ENCODE measurements around the gene PTPRQ. TPM values are rescaled to one million over a fixed set of nuclear protein-coding genes. Genes with fewer than 3 reads are reported as not detected.

PTPRQ gene
- polyA plus RNA-seq, 1 donor (not counting 4 experiments of a cell fraction or from before 2014, with no cell fraction given): 0.01 TPM

DNA sequence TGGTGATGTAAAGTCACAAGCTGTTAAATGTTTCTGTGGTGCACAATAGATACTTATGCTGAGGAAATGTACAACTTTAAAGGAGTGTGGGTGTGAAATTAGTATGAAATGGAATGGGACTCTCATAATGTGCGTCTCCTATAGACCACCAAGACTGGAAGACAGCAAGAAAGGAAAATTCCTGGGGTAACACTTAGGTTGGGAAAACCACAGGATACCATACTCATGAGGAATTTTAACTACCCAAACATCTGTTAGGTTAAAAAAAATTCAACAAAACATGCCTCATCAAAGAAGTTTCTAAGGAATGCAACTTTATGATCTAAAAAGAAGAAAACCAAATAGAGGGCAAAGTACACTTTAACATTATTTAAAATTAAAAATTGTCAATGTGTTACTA, 149.7 kb downstream of the PTPRQ start:
- FAIRE-seq: peak; percentile 69
- Histone ChIP-seq H2AFZ (ENCODE audit: control insufficient read depth, low read length) (peak overlapping the region; percentile 3), H3K4me3 (ENCODE audit: control insufficient read depth in 2 of 3, extremely low read depth in 1 of 3, insufficient read depth in 2 of 3, low read depth in 1 of 3, low read length in 3 of 3) (no peak overlapping the region), H3K36me3 (ENCODE audit: control insufficient read depth in 2 of 2, extremely low read depth in 1 of 2, insufficient read depth in 2 of 2, low read length in 2 of 2) (no peaks in the 10 kb centered on the region), H3K27ac (ENCODE audit: control insufficient read depth, insufficient read depth, low read length) (no peak overlapping the region), H3K9ac (ENCODE audit: control insufficient read depth, extremely low read depth, insufficient read depth, low read length) (no peak overlapping the region), H3K9me1 (ENCODE audit: control insufficient read depth, extremely low read depth, insufficient read depth, low read length) (no peaks in the 10 kb centered on the region), H3K4me2 (ENCODE audit: control insufficient read depth, extremely low read depth, insufficient read depth, low read depth, low read length) (no peak overlapping the region), H3K79me2 (ENCODE audit: control insufficient read depth, insufficient read depth, low read length) (no peaks in the 10 kb centered on the region), H3K9me3 (ENCODE audit: control insufficient read depth, low read depth, low read length) (no peaks in the 10 kb centered on the region), H3K4me1 (ENCODE audit: control insufficient read depth, extremely low read depth, insufficient read depth, low read length) (no peaks in the 10 kb centered on the region), H3K27me3 (ENCODE audit: control insufficient read depth, extremely low read depth, insufficient read depth, low read length) (no peaks in the 10 kb centered on the region), H4K20me1 (ENCODE audit: control insufficient read depth, extremely low read depth, insufficient read depth, low read length) (no peaks in the 10 kb centered on the region)
- no peak for DNase-seq (ENCODE audit: low read depth, low spot score)
- dilution Hi-C loops (cut with MboI; ENCODE audit: extremely low pct_ligation_motif_present, low sequenced_read_pairs): no loop called here
- TF ChIP-seq, protein P1, sequence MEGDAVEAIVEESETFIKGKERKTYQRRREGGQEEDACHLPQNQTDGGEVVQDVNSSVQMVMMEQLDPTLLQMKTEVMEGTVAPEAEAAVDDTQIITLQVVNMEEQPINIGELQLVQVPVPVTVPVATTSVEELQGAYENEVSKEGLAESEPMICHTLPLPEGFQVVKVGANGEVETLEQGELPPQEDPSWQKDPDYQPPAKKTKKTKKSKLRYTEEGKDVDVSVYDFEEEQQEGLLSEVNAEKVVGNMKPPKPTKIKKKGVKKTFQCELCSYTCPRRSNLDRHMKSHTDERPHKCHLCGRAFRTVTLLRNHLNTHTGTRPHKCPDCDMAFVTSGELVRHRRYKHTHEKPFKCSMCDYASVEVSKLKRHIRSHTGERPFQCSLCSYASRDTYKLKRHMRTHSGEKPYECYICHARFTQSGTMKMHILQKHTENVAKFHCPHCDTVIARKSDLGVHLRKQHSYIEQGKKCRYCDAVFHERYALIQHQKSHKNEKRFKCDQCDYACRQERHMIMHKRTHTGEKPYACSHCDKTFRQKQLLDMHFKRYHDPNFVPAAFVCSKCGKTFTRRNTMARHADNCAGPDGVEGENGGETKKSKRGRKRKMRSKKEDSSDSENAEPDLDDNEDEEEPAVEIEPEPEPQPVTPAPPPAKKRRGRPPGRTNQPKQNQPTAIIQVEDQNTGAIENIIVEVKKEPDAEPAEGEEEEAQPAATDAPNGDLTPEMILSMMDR (optimal IDR thresholded peaks at IDR 0.05 in 1 of 3, IDR thresholded peaks at IDR 0.05 in 1 of 3, conservative IDR thresholded peaks at IDR 0.05 in 1 of 3; ENCODE audit: extremely low read depth in 1 of 3, insufficient read depth in 2 of 3, low read length in 3 of 3): no peak
- TF ChIP-seq EZH2 (IDR thresholded peaks at IDR 0.05; ENCODE audit: low read length): no peak

DNA sequence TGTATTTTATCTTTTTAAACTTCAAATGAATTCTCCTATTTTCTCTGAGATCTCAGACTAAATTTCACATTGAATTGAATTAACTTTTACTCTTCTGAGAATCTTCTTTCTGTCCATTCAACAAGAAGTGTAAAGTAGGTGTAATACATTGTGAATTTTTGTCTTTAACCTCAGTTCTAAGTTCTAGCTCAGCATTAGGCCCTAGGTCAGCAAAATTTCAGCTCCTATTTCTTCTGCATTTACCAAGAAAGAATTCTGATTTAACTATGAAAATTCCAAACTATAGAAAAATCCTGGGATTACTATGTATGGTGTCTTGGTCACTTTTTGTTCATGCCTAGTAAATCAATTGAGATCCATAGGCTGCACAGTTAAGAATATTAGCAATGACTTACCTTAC, 152.5 kb downstream of the PTPRQ start:
- DNase-seq (ENCODE audit: low read depth, low spot score): no peak
- Histone ChIP-seq H3K36me3 (ENCODE audit: control insufficient read depth in 2 of 2, extremely low read depth in 1 of 2, insufficient read depth in 2 of 2, low read length in 2 of 2) (no peaks in the 10 kb centered on the region), H3K4me1 (ENCODE audit: control insufficient read depth, extremely low read depth, insufficient read depth, low read length) (no peaks in the 10 kb centered on the region), H3K4me2 (ENCODE audit: control insufficient read depth, extremely low read depth, insufficient read depth, low read depth, low read length) (no peak overlapping the region), H3K9ac (ENCODE audit: control insufficient read depth, extremely low read depth, insufficient read depth, low read length) (no peak overlapping the region), H3K27me3 (ENCODE audit: control insufficient read depth, extremely low read depth, insufficient read depth, low read length) (no peaks in the 10 kb centered on the region), H2AFZ (ENCODE audit: control insufficient read depth, low read length) (no peak overlapping the region), H3K4me3 (ENCODE audit: control insufficient read depth in 2 of 3, extremely low read depth in 1 of 3, insufficient read depth in 2 of 3, low read depth in 1 of 3, low read length in 3 of 3) (no peak overlapping the region), H3K79me2 (ENCODE audit: control insufficient read depth, insufficient read depth, low read length) (no peaks in the 10 kb centered on the region), H3K9me1 (ENCODE audit: control insufficient read depth, extremely low read depth, insufficient read depth, low read length) (no peaks in the 10 kb centered on the region), H3K9me3 (ENCODE audit: control insufficient read depth, low read depth, low read length) (no peaks in the 10 kb centered on the region), H4K20me1 (ENCODE audit: control insufficient read depth, extremely low read depth, insufficient read depth, low read length) (no peaks in the 10 kb centered on the region), H3K27ac (ENCODE audit: control insufficient read depth, insufficient read depth, low read length) (no peak overlapping the region)
- FAIRE-seq: no peak
- TF ChIP-seq, protein P1 (optimal IDR thresholded peaks at IDR 0.05 in 1 of 3, IDR thresholded peaks at IDR 0.05 in 1 of 3, conservative IDR thresholded peaks at IDR 0.05 in 1 of 3; ENCODE audit: extremely low read depth in 1 of 3, insufficient read depth in 2 of 3, low read length in 3 of 3): no peak
- TF ChIP-seq EZH2 (IDR thresholded peaks at IDR 0.05; ENCODE audit: low read length): no peak
- dilution Hi-C loops (cut with MboI; ENCODE audit: extremely low pct_ligation_motif_present, low sequenced_read_pairs): no loop called here

Measured in keratinocyte (primary cell).